ENCODE results near the gene C19orf47. TPM values are rescaled to one million over a fixed set of nuclear protein-coding genes. Genes with fewer than 3 reads are reported as not detected.
A peak's percentile ranks its signal among the peaks of the same experiment; 100 is the strongest.

The C19orf47 gene, protein sequence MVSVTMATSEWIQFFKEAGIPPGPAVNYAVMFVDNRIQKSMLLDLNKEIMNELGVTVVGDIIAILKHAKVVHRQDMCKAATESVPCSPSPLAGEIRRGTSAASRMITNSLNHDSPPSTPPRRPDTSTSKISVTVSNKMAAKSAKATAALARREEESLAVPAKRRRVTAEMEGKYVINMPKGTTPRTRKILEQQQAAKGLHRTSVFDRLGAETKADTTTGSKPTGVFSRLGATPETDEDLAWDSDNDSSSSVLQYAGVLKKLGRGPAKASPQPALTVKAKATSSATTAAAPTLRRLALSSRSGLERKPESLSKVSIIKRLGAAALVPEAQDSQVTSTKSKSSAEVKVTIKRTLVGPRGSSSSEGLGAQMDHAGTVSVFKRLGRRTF
- total RNA-seq: 10 to 100 TPM; 20.8 to 27.3 TPM

DNA sequence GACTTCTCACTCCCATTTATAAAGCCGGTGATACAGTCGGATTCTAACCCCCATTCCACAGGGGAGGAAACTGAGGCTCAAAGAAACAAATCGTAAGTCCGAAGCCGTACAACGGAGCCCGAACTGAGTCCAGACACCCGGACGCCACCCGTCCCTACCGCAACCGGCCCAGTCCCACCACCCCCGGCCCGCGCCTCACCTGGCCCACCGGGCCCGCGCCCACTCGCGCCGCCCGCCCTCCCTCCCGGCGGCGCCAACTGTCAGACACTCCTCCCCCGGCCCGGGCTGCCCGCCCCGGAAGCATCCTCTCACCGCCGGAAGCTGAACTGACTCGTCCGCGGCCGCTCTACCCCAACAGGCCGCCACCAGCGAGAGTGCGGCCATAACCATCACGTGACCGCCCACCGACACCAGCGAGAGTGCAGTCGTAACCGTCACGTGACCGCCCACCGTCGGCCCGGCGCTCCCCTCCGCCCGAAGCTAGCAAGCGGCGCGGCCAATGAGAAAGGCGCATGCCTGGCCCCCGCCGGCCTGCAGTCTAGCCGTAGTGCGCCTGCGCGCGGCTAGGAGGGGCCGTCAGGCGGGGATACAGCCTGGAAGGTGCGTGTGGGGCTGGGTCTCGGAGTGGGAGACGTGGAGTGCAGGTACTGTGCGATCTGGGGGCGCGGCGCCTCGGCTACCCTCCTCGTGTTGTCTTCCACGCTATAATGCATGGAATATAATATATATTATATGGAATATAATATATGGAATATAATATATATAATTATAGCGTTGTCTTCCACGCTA lies at the start of gene C19orf47, which contains the start of gene PLD3:
C19orf47 (minus strand) TSS at position 273 of the 789 bp plus-strand sequence. CDS start 6,540 bp downstream, outside the sequence.
PLD3 (plus strand) TSS at position 571 of the 789 bp plus-strand sequence. CDS start 17,789 bp downstream, outside the sequence.
- Histone ChIP-seq H3K4me3 (peak within 1 kb of the TSS; percentile 56 to 61), H3K4me1 (replicated peaks) (peaks cover 4% of the 10 kb centered on the region)

DNA sequence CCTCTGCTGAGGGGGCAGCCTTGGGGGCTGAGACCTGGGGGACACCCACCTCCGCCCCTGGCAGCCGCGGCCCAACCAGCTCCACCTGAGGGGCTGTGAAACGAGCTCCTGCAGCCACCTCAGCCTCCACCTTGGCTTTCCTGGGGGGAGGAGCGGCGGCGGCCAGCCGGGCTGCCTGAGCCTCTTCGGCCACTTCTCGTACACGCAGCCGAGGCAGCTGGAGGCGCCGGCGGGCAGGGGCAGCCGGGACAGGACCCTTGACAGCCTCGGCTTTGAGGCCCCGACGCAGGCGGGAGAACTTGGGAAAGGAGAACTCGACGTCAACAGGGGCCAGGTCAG lies 49.3 kb upstream of the C19orf47 start:
- Histone ChIP-seq H3K4me3 (no peak overlapping the region), H3K36me3 (no peaks in the 10 kb centered on the region), H3K27ac (no peak overlapping the region), H3K27me3 (replicated peaks; ENCODE audit: insufficient read depth) (no peaks in the 10 kb centered on the region), H3K9me3 (no peaks in the 10 kb centered on the region), H3K4me1 (replicated peaks) (no peaks in the 10 kb centered on the region)
- no peak for DNase-seq (ENCODE audit: low spot score)
- WGBS: 95% methylated on average over 22 of the region's 22 CpGs
- no peak for TF ChIP-seq POLR2A (IDR thresholded peaks at IDR 0.05)
- TF ChIP-seq POLR2AphosphoS5 (IDR thresholded peaks at IDR 0.05): no peak
- TF ChIP-seq, protein P1, sequence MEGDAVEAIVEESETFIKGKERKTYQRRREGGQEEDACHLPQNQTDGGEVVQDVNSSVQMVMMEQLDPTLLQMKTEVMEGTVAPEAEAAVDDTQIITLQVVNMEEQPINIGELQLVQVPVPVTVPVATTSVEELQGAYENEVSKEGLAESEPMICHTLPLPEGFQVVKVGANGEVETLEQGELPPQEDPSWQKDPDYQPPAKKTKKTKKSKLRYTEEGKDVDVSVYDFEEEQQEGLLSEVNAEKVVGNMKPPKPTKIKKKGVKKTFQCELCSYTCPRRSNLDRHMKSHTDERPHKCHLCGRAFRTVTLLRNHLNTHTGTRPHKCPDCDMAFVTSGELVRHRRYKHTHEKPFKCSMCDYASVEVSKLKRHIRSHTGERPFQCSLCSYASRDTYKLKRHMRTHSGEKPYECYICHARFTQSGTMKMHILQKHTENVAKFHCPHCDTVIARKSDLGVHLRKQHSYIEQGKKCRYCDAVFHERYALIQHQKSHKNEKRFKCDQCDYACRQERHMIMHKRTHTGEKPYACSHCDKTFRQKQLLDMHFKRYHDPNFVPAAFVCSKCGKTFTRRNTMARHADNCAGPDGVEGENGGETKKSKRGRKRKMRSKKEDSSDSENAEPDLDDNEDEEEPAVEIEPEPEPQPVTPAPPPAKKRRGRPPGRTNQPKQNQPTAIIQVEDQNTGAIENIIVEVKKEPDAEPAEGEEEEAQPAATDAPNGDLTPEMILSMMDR (IDR thresholded peaks at IDR 0.05): no peak
- intact Hi-C loops (cut with DNase I): no loop called here

More for the DNA sequence above, at the start of gene C19orf47, which contains the start of gene PLD3:
- Histone ChIP-seq H3K27ac (peak within 1 kb of the TSS; percentile 65 to 76), H3K36me3 (no peaks in the 10 kb centered on the region), H3K9me3 (no peaks in the 10 kb centered on the region), H3K27me3 (replicated peaks; ENCODE audit: insufficient read depth) (no peaks in the 10 kb centered on the region)
- TF ChIP-seq, protein P1 (IDR thresholded peaks at IDR 0.05): peak in 2 of 4 experiments; percentile 48 to 49
- TF ChIP-seq POLR2AphosphoS5 (IDR thresholded peaks at IDR 0.05) (peak; percentile 100), POLR2A (IDR thresholded peaks at IDR 0.05) (peak; percentile 94)
- intact Hi-C loops (cut with DNase I): loop anchor here (5.0 kb wide), 1 partner anchor 79 kb away; the partner anchor contains the start of gene SERTAD1
- peak; percentile 100 for DNase-seq (ENCODE audit: low spot score)
- WGBS: under 1% methylated on average over 76 of the region's 77 CpGs

DNA sequence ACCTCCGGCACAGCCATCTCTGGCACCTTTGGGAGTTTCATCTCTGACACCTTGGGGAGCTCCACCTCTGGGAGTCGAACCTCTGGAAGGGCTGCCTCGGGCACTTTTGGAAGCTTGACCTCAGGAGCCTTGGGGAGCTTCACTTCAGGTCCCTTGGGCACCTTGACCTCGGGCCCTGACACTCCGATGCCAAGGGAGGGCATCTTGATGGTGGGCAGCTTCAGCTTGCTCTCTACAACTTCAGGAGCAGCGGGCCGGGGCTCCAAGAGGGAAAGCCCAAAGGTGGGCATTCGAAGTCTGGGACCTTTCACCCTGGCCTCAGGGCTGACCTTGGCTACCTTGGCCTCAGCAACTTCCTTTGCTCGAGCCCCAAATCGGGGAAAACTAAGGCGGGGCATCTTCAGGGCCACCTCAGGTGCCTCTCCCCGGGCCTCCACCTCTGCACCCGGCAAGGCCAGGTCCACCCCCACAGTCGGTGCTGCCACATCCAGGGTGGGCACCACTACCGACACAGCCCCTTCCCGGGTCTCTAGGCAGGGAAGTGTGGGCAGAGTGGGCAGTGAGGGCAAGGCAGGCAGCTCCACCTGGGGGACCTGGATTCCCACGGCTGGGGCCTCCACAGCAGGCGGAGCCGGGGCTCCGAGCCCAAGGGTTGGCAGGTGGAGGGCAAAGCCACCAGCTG lies 48.8 kb upstream of the C19orf47 start:
- H3K36me3 ChIP-seq: no peaks in the 10 kb centered on the region
- H3K9me3 ChIP-seq: no peaks in the 10 kb centered on the region
- no peaks in the 10 kb centered on the region for H3K4me1 ChIP-seq (replicated peaks)
- H3K4me3 ChIP-seq: no peak overlapping the region
- WGBS: 92% methylated on average over 14 of the region's 20 CpGs
- TF ChIP-seq, protein P1 (IDR thresholded peaks at IDR 0.05): no peak
- TF ChIP-seq POLR2A (IDR thresholded peaks at IDR 0.05) (no peak), POLR2AphosphoS5 (IDR thresholded peaks at IDR 0.05) (no peak)
- intact Hi-C loops (cut with DNase I): no loop called here
- no peaks in the 10 kb centered on the region for H3K27me3 ChIP-seq (replicated peaks; ENCODE audit: insufficient read depth)
- DNase-seq (ENCODE audit: low spot score): no peak
- no peak overlapping the region for H3K27ac ChIP-seq

DNA sequence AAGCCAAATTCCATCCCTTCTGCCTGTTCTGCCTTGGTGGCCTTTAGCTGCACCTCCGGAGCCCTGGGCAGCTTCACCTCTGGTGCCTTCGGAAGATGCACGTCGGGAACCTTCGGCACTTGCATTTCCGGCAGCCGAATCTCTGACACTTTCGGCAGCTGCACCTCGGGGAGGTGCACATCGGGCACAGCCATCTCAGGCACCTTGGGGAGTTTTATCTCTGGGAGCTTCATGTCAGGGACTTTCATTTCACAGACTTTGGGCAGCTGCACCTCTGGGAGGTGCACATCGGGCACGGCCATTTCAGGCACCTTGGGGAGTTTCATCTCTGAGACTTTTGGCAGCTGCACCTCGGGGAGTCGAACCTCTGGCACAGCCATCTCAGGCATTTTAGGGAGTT lies 47.8 kb upstream of the C19orf47 start:
- intact Hi-C loops (cut with DNase I): no loop called here

More for the DNA sequence above, 47.8 kb upstream of the C19orf47 start:
- DNase-seq (ENCODE audit: low spot score): no peak
- no peaks in the 10 kb centered on the region for H3K27me3 ChIP-seq (replicated peaks; ENCODE audit: insufficient read depth)
- no peak overlapping the region for H3K4me3 ChIP-seq
- H3K4me1 ChIP-seq (replicated peaks): no peaks in the 10 kb centered on the region
- no peak for TF ChIP-seq POLR2AphosphoS5 (IDR thresholded peaks at IDR 0.05)
- TF ChIP-seq, protein P1 (IDR thresholded peaks at IDR 0.05): no peak
- TF ChIP-seq POLR2A (IDR thresholded peaks at IDR 0.05): no peak
- H3K36me3 ChIP-seq: no peaks in the 10 kb centered on the region
- WGBS: 87% methylated on average over 14 of the region's 14 CpGs
- no peak overlapping the region for H3K27ac ChIP-seq
- H3K9me3 ChIP-seq: no peaks in the 10 kb centered on the region
